Fibroblast of skin of left biceps (primary cell): ENCODE results near the gene RNF224.

Experiments
- DNase-seq, 2 experiments: peaks; one replicate each; pipeline ENCODE4 v3.0.0-alpha.2; 2013; ENCODE audit warnings: low read depth in 2 of 2

The RNF224 gene

DNA sequence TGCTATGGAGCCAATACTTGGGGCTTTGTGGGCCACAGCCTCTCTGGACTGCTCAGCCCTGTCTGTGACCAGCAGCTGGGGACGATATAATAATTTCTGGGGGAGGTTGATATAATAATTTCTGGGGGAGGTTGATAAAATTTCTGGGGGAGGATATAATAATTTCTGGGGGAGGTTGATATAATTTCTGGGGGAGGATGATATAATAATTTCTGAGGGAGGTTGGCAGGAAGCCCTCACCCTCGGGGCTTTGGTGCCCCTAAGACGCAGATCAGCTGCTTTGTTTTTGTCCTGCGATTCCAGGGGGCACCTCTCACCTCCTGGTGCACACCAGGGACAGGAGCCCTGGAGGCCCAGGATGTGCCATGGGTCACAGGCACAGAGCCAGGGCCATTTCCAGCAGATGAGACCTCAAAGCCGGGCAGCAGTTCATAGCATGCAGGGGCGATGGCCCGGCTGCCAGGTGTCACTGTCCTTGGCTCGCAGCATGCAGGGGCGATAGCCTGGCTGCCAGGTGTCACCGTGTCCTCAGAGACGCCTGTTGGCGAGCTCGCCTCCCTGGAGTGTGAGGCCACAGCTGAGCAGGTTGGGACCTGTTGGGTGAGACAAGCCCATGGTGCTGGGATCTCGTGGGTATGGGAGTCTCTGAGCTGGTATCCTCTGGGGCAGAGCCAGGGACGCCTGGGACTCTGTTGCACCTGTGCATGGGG lies 46.5 kb downstream of the RNF224 start:
- DNase-seq, result no peak

DNA sequence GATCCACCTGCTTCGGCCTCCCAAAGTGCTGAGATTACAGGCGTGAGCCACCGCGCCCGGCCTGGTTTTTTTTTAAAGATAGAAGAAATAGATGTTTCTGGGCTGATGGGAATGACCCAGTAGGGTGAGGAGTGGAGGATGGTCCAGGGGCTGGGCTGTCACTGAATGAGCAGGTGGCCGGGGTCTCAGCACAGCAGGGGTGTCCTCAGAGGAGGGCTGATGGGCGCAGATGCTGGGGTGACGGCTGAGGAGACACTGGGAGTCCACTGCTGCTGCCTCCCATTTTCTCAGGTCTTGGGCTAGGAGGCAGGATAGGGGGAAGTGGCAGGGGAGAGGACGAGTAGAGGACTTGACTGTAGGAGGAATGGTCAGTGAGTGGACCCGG lies 47.9 kb downstream of the RNF224 start:
- no peak for DNase-seq

DNA sequence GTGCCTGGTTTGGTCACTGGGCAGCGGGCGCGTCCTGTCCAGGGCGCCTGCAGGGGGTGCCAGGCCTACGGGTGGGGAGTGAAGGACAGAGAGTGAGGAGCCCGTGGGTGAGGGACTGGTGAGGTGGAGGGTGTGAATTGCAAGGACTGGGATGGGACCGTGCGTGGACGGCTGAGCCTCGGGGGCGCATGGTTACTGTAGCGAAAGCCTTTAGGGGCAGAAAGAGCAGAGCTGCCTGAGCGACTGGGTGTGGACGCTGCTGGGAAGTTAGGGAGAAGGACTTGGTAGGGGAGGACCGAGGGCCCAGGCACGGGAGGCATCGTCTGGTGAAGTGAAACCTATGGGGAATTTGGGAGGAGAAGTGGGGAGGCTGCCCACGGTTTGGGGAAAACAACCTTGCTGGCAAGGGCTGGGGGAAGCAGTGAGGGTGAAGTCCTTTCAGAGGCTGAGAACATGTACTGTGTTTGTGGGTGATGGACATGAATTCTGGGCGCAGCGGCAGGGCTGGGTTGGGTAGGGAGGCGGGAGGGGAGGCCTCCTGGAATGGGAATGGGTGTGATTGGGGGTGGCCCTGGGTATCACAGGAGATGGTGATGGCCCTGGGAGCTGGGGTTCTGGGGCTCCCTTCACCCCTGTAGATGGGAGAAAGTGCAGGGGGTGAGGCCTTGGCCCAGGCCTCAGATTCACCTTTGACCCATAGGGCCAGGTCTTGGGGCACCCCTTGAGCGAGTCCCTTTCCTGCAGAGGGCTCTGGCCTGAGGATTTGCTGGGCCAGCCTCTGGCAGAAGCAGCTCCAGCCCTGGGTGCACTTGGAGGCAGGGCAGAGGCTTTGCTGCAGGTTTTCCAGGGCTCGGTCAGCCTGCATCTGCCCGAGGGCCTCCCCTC lies 48.5 kb downstream of the RNF224 start:
- DNase-seq, result no peak

DNA sequence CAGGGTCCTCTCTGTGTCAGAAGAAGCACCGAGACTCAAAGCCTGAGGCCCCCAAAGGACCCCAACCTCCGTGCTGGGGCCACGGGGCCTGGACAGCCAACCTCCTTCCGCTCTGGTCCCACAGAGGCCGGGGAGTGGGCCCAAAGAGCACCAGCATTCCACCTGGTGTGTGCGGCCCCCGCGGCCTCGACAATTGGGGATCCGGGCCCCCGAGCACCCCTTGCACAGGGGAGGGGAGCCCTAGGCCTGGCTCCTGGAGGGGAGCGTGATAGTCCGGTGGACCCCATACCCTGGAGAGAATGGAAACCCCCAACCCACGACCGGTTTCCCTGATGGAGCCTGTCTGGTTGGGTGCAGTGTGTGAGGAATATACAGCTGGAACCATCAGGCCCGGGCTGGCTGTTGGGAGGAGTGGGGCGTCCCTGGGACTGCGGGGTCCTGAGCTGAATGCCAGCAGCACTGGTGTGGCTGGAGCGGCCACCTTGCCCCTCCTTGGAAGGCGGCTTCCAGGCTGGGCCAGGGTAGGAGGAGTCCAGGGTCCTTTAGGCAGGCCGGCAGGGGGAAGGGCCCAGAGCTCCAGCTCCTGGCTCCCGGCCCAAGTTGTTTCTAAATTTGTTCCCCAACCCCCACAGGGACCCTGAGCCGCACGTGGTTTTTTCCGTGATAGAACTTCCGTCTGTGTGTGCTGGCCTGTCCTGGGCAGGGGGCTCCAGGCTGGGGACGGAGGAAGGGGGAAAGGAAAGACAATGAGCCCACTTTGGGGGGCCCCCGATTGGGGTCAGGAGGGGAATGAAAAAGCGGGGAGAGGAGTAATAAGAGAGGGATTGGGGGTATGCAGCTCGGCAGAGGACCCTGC lies 49.4 kb downstream of the RNF224 start:
- DNase-seq, result no peak

DNA sequence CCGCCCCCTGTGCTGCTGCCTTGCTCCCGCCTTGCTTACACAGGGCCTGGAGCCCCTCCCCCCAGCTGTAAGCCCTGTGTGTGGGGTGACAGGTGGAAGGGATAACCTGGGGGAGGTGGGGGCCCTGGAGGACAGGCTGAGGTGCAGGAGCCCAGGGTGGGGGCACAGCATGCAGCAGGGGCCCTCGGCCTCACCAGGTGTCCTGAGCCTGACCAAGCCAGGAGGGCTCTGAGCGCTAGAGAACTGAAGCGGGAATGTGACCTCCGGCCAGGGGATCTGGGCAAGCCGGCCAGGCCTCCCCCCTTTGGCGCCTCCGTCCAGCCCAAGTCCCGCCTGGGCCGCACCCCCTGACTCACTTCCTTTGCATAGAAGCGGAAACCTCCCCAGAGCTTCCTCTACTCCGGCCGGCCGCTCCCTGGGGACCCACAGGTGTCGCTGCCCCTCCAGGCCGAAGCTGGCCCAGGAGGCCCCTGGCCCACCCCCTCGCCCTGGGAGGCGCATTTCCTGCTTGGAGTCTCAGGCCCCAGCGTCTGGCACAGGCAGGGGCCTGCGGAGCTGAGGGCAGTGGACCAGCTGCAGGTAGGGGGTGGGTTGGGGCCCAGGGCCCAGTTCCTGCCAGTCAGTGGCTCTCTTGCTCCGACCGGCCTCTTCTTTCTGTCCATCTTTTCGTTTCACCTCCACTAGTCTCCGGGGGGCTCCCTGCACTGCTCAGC lies 50.2 kb downstream of the RNF224 start, which contains the start of gene TOR4A:
Gene TOR4A (plus strand): TSS at position 398 of the 713 bp plus-strand sequence. CDS start 964 bp downstream, outside the sequence.
- no peak for DNase-seq

DNA sequence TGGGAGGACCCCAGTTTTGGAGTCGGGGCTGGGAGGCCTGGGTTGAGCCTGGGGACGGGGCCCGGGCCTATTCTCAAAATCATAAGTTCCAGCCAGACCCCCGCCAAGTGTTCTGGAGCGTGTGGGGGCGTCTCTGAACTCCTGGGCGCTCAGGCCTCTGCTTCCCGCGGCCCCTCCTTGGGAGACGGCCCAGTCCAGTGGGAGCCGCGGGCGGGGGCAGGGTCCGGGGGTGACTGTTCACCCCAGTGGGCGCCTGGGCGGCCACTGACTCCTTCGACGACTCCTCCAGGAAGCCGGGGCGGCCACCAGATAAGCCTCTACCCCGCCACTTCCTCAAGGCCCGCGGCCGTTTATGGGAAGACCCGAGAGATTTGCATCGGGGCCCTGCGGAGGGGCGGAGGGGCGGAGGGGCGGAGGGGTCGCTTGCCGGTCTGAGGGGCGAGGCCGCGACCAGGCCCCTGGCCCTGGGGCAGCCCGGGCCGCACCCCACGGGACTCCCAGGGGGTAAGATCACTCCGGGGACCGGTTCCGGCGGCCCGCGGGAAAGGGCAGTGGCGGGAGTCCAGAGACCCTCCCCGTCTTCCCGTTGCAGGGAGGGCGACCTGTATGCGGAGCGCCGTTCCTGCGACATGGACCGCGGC lies 50.9 kb downstream of the RNF224 start:
- no peak for DNase-seq
